Measurements from ENCODE around the gene LMF1. TPM values are rescaled to one million over a fixed set of nuclear protein-coding genes. Genes with fewer than 3 reads are reported as not detected.

Gene LMF1
- total RNA-seq, 1 experiment from 2014 or later = 12.8 TPM

- Histone ChIP-seq H3K9me3 (ENCODE audit: control insufficient read depth in 1 of 2, insufficient read depth in 1 of 2, low read depth in 1 of 2, low read length in 2 of 2) (no peaks in the 10 kb centered on the region), H3K4me2 (ENCODE audit: low read length) (peak overlapping the region; percentile 42), H3K9ac (ENCODE audit: low read length) (no peak overlapping the region), H3K4me1 (ENCODE audit: control insufficient read depth in 1 of 2, insufficient read depth in 2 of 2, low read length in 2 of 2) (peaks cover 24 to 39% of the 10 kb centered on the region in 2 experiments), H3K27ac (ENCODE audit: low read depth, low read length) (no peak overlapping the region), H3K4me3 (replicated peaks in 1 of 2; ENCODE audit: low read depth in 1 of 2, low read length in 2 of 2) (no peak overlapping the region), H3K9me2 (ENCODE audit: insufficient read depth) (no peaks in the 10 kb centered on the region), H3K36me3 (ENCODE audit: control insufficient read depth in 1 of 2, insufficient read depth in 2 of 2, low read length in 2 of 2) (no peaks in the 10 kb centered on the region), H3K79me2 (ENCODE audit: insufficient read depth, low read length) (no peaks in the 10 kb centered on the region), H3K27me3 (ENCODE audit: insufficient read depth, low read length) (peaks cover 47% of the 10 kb centered on the region), H4K20me1 (ENCODE audit: insufficient read depth) (no peaks in the 10 kb centered on the region), H2AFZ (ENCODE audit: low read depth, low read length, poor library complexity, severe bottlenecking) (no peak overlapping the region)
- ChIA-PET RAD21 (ENCODE audit: low non-redundant PET in 1 of 2, low total read pairs in 2 of 2, uncharacterized antibody in 2 of 2, unreplicated experiment in 2 of 2) (no interaction called here), POLR2A (no interaction called here), CTCF (no interaction called here)
- no peak for DNase-seq (ENCODE audit: low read depth, low spot score)
- no peak for ATAC-seq
- intact Hi-C loops (cut with micrococcal nuclease) = no loop called here
- no TSS peak for BruUV-seq (replicated peaks)
- TF ChIP-seq CBX3 (IDR thresholded peaks at IDR 0.05; ENCODE audit: low read depth) (no peak), CTCF (IDR thresholded peaks at IDR 0.05 in 2 of 3, conservative IDR thresholded peaks at IDR 0.05 in 1 of 3; ENCODE audit: borderline replicate concordance in 1 of 3, insufficient read depth in 1 of 3, low read depth in 2 of 3, low read length in 2 of 3) (no peak)
Observed at GRCh38 chr16:1006781-1007180, 36.0 kb upstream of the LMF1 start.

DNA sequence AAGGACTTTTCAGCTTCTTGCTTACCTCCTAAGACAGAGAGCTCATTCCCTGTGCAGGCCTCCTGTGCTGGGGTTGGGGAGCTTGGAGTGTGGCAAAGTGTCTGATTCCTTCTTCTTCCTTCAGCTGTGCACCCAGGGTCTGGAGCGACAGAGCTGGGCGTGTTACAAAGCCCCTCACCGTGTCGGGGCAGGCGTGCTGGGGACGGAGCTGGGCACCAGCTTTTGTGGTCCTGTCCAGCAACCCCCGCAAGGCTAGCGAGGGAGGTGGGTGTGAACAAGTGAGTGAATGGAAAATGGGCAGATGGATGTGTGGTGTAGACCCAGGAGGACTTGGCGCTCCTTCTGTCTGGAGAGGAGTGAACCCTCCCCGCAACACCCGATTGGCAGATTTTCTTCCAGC is 34.5 kb upstream of the LMF1 start:
- Histone ChIP-seq H3K27me3 (ENCODE audit: insufficient read depth, low read length) (peaks cover 55% of the 10 kb centered on the region), H3K27ac (ENCODE audit: low read depth, low read length) (no peak overlapping the region), H3K4me1 (ENCODE audit: control insufficient read depth in 1 of 2, insufficient read depth in 2 of 2, low read length in 2 of 2) (peaks cover 24 to 41% of the 10 kb centered on the region in 2 experiments), H3K4me3 (replicated peaks in 1 of 2; ENCODE audit: low read depth in 1 of 2, low read length in 2 of 2) (no peak overlapping the region), H3K79me2 (ENCODE audit: insufficient read depth, low read length) (no peaks in the 10 kb centered on the region), H3K9me2 (ENCODE audit: insufficient read depth) (no peaks in the 10 kb centered on the region), H3K4me2 (ENCODE audit: low read length) (no peak overlapping the region), H3K9me3 (ENCODE audit: control insufficient read depth in 1 of 2, insufficient read depth in 1 of 2, low read depth in 1 of 2, low read length in 2 of 2) (no peaks in the 10 kb centered on the region; a peak in 1 of 4 replicates), H4K20me1 (ENCODE audit: insufficient read depth) (no peaks in the 10 kb centered on the region), H3K36me3 (ENCODE audit: control insufficient read depth in 1 of 2, insufficient read depth in 2 of 2, low read length in 2 of 2) (no peaks in the 10 kb centered on the region), H3K9ac (ENCODE audit: low read length) (no peak overlapping the region), H2AFZ (ENCODE audit: low read depth, low read length, poor library complexity, severe bottlenecking) (no peak overlapping the region)
- ChIA-PET RAD21 (ENCODE audit: low non-redundant PET in 1 of 2, low total read pairs in 2 of 2, uncharacterized antibody in 2 of 2, unreplicated experiment in 2 of 2) (no interaction called here), POLR2A (no interaction called here), CTCF (no interaction called here)
- intact Hi-C loops (cut with micrococcal nuclease) = no loop called here
- TF ChIP-seq, protein P1, sequence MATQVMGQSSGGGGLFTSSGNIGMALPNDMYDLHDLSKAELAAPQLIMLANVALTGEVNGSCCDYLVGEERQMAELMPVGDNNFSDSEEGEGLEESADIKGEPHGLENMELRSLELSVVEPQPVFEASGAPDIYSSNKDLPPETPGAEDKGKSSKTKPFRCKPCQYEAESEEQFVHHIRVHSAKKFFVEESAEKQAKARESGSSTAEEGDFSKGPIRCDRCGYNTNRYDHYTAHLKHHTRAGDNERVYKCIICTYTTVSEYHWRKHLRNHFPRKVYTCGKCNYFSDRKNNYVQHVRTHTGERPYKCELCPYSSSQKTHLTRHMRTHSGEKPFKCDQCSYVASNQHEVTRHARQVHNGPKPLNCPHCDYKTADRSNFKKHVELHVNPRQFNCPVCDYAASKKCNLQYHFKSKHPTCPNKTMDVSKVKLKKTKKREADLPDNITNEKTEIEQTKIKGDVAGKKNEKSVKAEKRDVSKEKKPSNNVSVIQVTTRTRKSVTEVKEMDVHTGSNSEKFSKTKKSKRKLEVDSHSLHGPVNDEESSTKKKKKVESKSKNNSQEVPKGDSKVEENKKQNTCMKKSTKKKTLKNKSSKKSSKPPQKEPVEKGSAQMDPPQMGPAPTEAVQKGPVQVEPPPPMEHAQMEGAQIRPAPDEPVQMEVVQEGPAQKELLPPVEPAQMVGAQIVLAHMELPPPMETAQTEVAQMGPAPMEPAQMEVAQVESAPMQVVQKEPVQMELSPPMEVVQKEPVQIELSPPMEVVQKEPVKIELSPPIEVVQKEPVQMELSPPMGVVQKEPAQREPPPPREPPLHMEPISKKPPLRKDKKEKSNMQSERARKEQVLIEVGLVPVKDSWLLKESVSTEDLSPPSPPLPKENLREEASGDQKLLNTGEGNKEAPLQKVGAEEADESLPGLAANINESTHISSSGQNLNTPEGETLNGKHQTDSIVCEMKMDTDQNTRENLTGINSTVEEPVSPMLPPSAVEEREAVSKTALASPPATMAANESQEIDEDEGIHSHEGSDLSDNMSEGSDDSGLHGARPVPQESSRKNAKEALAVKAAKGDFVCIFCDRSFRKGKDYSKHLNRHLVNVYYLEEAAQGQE (IDR thresholded peaks at IDR 0.05; ENCODE audit: low read depth) = no peak
- TF ChIP-seq ELF1 (IDR thresholded peaks at IDR 0.05; ENCODE audit: borderline replicate concordance, low read depth) = no peak
- TF ChIP-seq CBX3 (IDR thresholded peaks at IDR 0.05; ENCODE audit: low read depth) = no peak
- no peak for TF ChIP-seq EZH2 (IDR thresholded peaks at IDR 0.05)
- TF ChIP-seq EGR1 (IDR thresholded peaks at IDR 0.05; ENCODE audit: low read depth) = no peak
- TF ChIP-seq SIN3A (IDR thresholded peaks at IDR 0.05; ENCODE audit: low read depth) = no peak
- TF ChIP-seq CEBPB (IDR thresholded peaks at IDR 0.05; ENCODE audit: low read depth) = no peak
- TF ChIP-seq, protein P2, sequence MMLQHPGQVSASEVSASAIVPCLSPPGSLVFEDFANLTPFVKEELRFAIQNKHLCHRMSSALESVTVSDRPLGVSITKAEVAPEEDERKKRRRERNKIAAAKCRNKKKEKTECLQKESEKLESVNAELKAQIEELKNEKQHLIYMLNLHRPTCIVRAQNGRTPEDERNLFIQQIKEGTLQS (IDR thresholded peaks at IDR 0.05) = no peak
- no peak for TF ChIP-seq JUND (IDR thresholded peaks at IDR 0.05)
- TF ChIP-seq ZFX (IDR thresholded peaks at IDR 0.05) = no peak
- no peak for TF ChIP-seq POLR2A (IDR thresholded peaks at IDR 0.05; ENCODE audit: borderline replicate concordance, extremely low read depth, insufficient read depth, insufficient read length)
- TF ChIP-seq EZH2phosphoT487 (IDR thresholded peaks at IDR 0.05; ENCODE audit: borderline replicate concordance) = no peak
- no peak for TF ChIP-seq SP1 (IDR thresholded peaks at IDR 0.05; ENCODE audit: low read depth)
- TF ChIP-seq POLR2AphosphoS5 (IDR thresholded peaks at IDR 0.05; ENCODE audit: low read depth, low read length) = no peak
- TF ChIP-seq TCF7L2 (IDR thresholded peaks at IDR 0.05; ENCODE audit: borderline replicate concordance, extremely low read depth, insufficient read depth, insufficient read length) = no peak
- no peak for TF ChIP-seq FOSL1 (IDR thresholded peaks at IDR 0.05; ENCODE audit: low read depth)
- no peak for TF ChIP-seq RAD21 (IDR thresholded peaks at IDR 0.05; ENCODE audit: low read depth)
- TF ChIP-seq, protein P3, sequence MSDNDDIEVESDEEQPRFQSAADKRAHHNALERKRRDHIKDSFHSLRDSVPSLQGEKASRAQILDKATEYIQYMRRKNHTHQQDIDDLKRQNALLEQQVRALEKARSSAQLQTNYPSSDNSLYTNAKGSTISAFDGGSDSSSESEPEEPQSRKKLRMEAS (IDR thresholded peaks at IDR 0.05) = no peak
- ATAC-seq (no peak), DNase-seq (ENCODE audit: low read depth, low spot score) (no peak)
- BruUV-seq (replicated peaks) = no TSS peak

Data from HCT116 (cell line).